ENCODE data around the gene TECPR1.

TECPR1 gene

GRCh38 chr7:98209166-98209920, 42.7 kb downstream of the TECPR1 start:
- no peak for DNase-seq

GRCh38 chr7:98206451-98207330, 45.3 kb downstream of the TECPR1 start:
- no peak for DNase-seq

DNA sequence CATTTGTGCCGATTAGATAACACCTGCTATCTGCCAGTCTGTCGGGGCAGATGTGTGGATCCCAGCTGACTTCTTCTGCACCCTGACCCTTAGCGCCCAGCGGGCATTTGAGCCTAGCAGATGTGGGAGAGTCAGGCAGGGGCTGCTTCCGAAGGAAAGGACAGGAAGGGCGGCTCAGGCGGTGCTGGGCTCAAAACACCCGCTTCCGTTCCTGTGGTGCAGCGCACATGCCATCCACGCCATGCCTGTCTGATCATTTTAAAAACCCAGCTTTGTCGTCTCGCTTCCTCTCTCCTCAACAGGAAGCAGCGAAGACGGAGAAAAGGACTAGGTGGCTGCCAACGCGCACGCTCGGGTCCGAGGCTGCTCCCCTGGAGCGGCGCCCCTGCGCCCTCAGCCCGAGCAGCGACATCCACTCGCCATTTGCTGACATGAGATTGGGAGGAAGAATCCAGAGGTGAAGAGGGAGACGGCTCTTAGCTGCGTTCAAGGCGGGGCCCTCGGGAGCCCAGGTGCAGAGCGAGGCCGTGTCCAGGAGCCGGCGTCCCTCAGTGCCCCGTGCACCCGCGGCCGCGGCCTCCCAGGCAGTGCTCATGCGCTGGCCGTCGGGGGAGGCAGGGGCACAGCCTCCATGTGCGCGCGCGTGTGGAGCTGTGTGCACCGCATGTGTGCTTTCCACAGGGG, 46.7 kb downstream of the TECPR1 start:
- DNase-seq: no peak

- DNase-seq: no peak
Measured at GRCh38 chr7:98204670-98205069, 47.4 kb downstream of the TECPR1 start.

- DNase-seq: no peak
Measured at GRCh38 chr7:98203964-98204605, 47.9 kb downstream of the TECPR1 start.

DNA sequence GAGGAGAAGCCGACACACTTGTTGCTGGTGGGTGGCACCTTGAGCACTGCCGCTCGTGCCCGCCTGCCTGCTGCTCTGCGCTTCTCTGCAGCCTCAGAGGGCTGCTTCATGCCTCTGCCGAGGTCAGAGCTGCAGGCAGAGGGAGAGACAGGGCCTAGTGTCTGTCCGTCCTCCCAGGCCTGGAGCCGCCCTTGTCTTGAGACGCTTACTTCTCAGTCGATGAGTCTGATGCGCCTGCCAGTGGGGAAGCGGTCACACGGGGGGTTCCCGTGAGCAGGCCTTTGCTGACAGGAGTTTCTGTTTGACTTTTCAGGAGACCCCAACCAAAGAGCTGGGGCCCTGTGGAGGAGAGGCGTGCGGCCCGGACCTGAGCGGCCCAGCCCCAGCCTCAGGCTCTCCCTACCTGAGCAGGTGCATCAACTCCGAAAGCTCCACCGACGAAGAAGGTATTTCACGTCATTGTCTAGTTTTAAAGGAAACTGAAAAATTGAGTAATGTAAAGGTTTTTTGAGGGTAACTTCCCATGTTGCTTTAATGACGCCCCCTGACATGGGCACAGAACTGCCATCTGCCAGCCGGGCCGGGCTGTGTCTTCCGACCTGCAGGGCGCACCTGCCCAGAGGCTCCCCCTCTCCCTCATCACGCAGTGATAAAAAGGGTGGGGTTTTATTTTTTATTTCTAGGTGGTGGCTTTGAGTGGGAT, 48.6 kb downstream of the TECPR1 start:
- no peak for DNase-seq

DNA sequence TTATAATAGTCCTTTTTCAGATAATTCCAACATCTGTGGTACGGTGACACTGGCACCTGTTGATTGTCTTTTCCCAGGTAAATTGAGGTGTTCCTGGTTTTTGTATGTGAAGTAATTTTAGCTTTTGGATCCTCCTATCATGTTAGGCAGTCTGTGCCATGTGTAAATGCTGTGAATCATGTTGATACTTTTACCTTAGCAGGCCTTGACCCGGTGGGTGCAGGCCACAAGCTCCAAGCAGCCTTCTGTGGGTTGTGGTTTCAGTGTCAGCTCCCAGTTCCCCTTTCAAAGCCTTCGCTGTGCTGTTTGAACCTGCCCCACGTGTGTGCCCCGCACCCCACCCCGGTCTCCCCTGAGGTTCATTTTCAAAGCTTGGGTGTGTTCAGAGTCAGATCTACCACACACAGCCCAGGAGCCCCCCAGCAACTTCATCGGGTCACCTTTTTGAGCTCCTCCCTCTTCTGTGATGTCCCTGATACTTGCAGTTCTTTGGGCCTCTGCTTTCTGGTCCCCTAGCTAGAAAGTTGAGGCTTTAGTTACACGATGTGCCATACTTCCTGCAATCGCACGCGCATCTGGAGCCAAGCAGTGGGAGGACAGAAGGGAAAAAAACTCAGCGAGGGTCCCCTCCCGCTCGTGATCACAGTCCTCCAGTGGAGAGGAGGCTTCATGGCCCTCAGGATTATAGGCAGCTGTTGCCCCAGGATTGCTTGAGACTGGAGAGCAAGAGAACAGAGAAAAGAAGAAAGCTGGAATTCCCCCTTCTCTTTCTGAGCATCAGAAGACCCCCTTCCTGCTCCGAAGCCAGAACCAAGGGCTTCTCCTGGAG, 49.5 kb downstream of the TECPR1 start:
- peak; percentile 44 for DNase-seq

- DNase-seq: no peak
Measured at GRCh38 chr7:98200364-98200763, 51.7 kb downstream of the TECPR1 start.

GRCh38 chr7:98199131-98199530, 52.9 kb downstream of the TECPR1 start:
- no peak for DNase-seq

- no peak for DNase-seq
Measured at GRCh38 chr7:98196706-98197605, 55.1 kb downstream of the TECPR1 start.

DNA sequence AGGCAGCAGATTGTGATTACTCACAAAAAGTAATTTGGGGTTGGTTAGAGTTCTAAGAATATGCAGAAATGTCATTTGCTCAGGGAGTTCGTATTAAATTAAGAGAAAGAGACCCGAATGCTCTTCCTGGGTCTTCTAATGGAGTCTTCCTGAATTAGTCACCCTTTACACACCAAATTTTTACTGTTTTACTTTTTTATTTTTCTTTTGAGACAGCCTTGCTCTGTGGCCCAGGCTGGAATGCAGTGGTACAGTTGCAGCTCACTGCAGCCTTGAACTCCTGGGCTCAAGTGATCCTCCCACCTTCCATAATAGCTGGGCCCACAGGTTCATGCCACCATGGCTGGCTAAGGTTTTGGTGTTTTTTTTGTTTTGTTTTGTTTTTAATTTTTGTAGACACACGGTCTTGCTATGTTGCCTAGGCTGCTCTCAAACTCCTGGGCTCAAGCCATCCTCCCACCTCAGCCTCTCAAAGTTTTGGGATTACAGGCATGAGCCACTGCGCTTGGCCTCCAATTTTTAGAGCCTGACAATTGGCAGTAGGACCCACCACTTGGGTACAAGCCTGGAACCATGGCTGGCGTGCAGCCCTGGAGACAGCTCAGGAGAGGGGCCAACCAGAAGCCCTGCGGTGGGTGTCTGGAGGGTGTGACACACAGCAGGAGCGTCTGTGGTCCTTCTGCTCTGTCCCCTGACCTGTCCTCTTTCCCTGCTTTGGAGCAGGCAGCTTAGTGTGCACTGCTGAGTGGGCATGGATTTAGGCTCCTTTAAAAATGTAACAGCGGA, 57.2 kb downstream of the TECPR1 start:
- no peak for DNase-seq

DNA sequence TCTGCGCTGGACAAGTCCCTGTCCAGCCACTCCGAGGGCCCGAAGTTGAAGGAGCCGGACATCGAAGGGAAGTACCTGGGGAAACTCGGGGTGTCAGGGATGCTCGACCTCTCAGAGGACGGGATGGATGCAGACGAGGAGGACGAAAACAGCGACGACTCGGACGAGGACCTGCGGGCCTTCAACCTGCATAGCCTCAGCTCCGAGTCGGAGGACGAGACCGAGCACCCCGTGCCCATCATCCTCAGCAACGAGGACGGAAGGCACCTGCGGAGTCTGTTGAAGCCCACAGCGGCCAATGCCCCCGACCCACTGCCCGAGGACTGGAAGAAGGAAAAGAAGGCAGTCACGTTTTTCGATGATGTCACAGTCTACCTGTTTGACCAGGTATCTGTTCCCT, 57.8 kb downstream of the TECPR1 start:
- no peak for DNase-seq

- DNase-seq: no peak
Measured at GRCh38 chr7:98193474-98194180, 58.4 kb downstream of the TECPR1 start.

DNA sequence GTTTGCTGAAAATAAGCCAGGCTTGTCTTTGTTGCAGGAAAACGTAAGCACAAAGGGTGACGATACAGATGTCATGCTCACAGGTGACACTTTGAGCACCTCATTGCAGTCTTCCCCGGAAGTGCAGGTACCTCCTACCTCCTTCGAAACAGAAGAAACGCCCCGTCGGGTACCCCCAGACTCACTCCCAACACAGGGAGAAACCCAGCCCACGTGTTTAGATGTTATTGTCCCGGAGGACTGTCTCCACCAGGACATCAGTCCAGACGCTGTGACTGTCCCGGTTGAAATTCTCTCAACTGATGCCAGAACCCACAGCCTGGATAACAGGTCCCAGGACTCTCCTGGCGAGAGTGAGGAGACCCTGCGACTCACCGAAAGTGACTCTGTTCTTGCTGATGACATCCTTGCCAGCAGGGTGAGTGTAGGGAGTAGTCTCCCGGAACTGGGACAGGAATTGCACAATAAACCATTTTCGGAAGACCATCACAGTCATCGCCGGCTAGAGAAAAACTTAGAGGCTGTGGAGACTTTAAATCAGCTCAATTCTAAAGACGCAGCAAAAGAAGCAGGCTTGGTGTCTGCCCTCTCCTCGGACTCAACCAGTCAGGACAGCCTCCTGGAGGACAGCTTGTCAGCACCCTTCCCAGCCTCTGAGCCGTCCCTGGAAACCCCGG, 59.1 kb downstream of the TECPR1 start:
- DNase-seq: no peak

DNA sequence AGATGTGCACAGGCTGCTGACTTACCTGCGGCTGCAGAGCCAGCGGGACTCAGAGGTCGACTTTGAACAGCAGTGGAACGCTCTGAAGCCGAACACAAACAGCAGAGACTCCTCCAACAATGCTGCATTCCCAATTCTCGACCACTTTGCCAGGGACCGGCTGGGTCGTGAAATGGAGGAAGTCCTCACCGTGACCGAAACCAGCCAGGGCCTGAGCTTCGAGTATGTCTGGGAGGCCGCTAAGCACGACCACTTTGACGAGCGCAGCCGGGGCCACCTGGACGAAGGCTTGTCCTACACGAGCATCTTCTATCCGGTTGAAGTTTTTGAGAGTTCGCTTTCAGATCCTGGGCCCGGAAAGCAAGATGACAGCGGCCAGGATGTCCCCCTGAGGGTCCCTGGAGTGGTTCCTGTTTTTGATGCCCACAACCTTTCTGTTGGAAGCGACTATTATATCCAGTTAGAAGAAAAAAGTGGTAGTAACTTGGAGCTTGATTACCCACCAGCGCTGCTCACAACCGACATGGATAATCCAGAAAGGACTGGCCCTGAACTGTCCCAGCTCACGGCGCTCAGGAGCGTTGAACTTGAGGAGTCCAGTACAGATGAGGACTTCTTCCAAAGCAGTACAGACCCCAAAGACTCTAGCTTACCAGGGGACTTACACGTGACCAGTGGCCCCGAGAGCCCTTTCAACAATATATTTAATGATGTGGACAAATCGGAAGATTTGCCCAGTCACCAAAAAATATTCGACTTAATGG, 60.2 kb downstream of the TECPR1 start:
- DNase-seq: no peak

GRCh38 chr7:98189559-98189958, 62.5 kb downstream of the TECPR1 start:
- no peak for DNase-seq

GRCh38 chr7:98187138-98187502, 64.9 kb downstream of the TECPR1 start:
- DNase-seq: no peak

Measured in activated T-cell treated with anti-CD3 and anti-CD28 coated beads for 4 hours (primary cell).